Measurements from ENCODE around the gene NIPSNAP2.
A peak's percentile ranks its signal among the peaks of the same experiment; 100 is the strongest.
"Not testable (repeated sequence)": the region's sequence is repeated elsewhere in the genome, so short reads cannot be mapped to it uniquely, and the experiment has no call there.

NIPSNAP2 gene

GRCh38 chr7:55977831-55978230 lies 13.4 kb downstream of the NIPSNAP2 start:
- no peak for DNase-seq

DNA sequence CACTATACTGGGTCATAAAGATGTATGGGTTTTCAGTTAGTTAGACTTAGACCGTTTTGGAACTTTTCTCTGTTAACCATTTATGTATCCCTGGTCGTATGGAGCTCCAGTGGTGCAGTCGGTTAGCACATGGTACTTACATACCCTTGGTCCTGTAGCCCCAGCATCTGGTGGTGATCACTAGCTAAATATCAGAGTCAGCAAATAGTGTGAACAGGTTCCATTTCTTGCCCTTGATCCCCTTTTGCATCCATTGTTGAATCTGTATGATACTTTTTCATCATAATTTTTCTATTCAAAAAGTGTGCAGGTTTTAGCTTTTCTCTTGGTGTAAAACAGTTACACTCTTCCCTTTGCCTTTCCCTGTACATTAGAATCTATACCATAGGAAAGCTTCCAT lies 15.9 kb downstream of the NIPSNAP2 start:
- DNase-seq, result no peak

DNA sequence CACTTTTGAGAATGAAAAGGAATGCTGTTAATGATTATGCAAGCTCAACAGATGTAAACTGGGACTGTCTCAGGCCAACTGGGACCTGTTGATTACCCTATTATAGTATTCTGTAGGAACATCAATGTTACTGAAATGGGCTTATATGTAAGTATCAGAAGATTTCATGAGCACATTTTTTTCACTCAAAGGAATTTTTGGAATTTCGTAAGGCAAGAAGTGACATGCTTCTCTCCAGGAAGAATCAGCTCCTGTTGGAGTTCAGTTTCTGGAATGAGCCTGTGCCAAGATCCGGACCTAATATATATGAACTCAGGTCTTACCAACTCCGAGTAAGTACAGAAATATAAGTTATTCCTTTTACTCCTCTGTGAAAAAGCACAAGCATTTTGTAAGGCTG lies 19.2 kb downstream of the NIPSNAP2 start:
- DNase-seq, result no peak

- no peak for DNase-seq
These were observed 28.0 kb downstream of the NIPSNAP2 start for GRCh38 chr7:55992346-55992745.

GRCh38 chr7:55996856-55997500 lies 32.6 kb downstream of the NIPSNAP2 start:
- DNase-seq, result no peak

- no peak for DNase-seq
These were observed 39.4 kb downstream of the NIPSNAP2 start for GRCh38 chr7:56003749-56004148.

- no peak for DNase-seq
These were observed 42.8 kb downstream of the NIPSNAP2 start for GRCh38 chr7:56007167-56007652.

DNA sequence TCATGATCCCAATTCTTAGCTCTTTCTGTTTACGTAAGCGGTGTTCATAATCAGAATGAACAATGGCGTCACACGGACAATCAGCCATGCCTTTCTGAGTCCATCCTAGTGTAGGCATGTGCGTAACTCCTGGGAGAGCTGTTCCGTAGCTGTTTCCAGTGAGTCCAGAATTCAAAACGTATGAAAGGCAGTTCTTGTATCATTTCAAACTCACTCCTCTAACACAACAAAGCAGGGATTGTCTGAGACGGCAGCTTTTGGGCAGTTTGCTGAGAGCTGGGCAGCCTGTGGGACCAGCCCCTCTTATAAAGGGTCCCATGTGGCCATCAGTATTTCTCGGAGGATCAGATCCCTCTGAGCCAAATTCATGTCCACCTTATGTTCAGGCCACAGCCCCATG lies 43.5 kb downstream of the NIPSNAP2 start:
- no peak for DNase-seq

DNA sequence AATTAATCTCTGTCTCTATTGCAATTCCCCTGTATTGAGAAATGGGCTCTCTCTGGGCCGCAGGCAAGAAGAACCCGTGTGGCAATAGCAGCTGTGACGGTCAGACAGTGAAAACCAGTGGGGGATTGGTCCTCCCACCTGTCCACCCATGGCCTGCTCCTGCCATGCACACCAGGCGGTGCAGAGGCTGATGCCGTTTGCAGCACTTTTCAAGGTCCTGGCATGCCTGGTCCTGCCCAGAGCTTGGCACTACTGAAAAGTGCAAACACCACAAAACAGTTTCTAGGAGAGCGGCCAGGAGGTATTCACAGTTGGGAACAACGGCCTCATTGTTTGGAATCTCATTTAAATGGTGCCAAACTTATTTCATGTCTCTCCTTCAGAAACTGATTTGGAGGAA lies 45.3 kb downstream of the NIPSNAP2 start:
- no peak for DNase-seq

DNA sequence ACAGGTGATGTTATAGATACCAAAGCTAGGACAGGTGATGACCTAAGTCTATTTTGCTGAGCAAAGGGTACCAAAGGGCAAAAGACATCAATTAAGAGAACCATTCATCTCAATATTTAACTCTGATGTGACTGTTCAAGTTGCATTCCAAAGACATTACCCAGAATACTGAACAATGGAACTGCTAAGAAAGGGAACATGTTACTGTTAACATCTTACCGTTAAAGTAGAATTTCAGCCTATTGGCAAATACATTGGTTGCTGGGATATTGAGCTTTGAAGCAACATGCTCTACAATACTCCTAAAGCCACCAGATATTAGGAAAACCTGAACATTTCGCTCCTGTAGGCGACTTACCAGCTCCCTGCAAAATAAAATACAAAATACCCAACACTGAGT lies 52.6 kb downstream of the NIPSNAP2 start:
- not testable (repeated sequence) for DNase-seq

GRCh38 chr7:56019501-56019900 lies 55.1 kb downstream of the NIPSNAP2 start:
- no peak for DNase-seq

DNA sequence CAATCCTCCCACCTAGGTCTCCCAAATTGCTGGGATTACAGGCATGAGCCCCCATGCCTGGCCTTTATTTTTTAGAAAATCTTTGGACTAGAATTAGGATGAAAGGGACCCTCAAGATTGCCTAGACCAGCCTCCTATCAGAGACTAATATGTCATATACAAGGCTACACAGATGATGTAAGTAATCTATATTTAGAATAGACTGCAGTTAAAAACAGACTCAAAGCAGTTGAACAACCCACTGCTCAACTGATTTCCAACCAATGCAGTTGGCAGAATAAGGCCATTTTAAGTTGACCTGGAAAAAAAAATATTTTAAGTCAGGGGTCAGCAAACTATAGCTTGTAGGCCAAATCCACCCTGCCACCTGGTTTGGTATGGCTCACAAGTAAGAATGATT lies 59.1 kb downstream of the NIPSNAP2 start:
- DNase-seq, result no peak

DNA sequence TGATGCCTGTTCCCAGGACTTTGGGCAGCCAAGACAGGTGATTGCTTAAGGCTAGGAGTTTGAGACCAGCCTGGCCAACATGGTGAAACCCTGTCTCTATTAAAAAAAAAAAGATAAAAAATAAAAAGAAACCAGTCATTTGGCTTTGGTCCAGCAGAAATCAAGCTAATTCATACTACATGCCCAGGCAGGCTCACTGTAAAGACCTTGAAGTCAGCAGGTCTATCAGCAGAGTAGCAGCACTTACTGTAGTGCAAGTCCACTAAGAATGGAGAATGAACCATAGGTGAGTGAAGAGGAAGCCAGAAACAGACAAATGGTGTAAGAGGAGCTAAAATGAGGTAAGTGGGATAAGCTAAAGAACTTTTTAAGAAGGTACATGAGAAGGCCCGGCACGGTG lies 62.2 kb downstream of the NIPSNAP2 start:
- no peak for DNase-seq

DNA sequence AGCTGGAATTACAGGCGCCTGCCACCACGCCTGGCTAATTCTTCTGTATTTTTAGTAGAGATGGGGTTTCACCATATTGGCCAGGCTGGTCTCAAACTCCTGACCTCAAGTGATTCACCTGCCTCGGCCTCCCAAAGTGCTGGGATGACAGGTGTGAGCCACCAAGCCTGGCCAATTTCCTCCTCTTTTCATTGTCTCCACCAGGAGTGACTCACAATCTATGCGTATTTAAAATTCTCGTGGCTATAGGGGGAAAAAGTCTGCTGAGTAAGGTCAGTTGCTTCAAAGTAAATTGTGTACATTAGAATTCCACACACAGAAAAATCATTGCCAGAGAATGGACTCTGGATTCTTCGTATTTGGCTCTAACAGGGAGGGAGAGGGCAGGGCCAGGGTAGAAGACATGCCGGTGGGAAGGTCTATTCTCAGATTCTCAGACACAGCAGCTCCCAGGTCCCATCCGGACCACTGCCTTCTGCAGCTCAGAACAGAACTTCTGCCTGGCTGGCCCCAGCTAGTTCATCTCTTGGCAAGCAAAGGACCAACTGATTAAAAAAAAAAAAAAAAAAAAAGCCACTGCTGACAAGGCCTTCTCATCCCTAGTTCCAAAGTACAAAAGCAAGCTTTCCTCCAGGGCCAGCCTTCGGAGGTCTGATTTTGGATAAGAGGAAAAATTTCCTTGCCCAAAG lies 64.7 kb downstream of the NIPSNAP2 start:
- DNase-seq, result no peak

- no peak for DNase-seq
These were observed 66.0 kb downstream of the NIPSNAP2 start for GRCh38 chr7:56030340-56030739.

- not testable (repeated sequence) for DNase-seq
These were observed 67.2 kb downstream of the NIPSNAP2 start for GRCh38 chr7:56031556-56031955.

DNA sequence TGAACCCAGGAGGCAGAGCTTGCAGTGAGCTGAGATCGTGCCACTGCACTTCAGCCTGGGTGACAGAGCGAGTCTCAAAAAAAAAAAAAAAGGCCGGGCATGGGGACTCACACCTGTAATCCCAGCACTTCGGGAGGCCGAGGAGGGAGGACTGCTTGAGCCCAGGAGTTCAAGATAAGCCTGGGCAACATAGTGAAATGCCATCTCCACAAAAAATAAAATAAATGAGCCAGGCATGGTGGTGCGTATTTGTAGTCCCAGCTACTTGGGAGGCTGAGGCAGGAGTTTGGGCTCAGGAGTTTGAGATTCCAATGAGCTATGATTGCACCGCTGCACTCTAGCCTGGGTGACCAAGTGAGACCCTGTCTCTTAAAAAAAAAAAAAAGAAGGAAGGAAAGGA lies 68.2 kb downstream of the NIPSNAP2 start:
- DNase-seq, result not testable (repeated sequence)

- peak; percentile 75 for DNase-seq
These were observed 69.5 kb downstream of the NIPSNAP2 start for GRCh38 chr7:56033671-56034432.

- DNase-seq, result no peak
These were observed 76.3 kb downstream of the NIPSNAP2 start for GRCh38 chr7:56040730-56041129.

GRCh38 chr7:56045758-56046157 lies 81.4 kb downstream of the NIPSNAP2 start:
- not testable (repeated sequence) for DNase-seq

DNA sequence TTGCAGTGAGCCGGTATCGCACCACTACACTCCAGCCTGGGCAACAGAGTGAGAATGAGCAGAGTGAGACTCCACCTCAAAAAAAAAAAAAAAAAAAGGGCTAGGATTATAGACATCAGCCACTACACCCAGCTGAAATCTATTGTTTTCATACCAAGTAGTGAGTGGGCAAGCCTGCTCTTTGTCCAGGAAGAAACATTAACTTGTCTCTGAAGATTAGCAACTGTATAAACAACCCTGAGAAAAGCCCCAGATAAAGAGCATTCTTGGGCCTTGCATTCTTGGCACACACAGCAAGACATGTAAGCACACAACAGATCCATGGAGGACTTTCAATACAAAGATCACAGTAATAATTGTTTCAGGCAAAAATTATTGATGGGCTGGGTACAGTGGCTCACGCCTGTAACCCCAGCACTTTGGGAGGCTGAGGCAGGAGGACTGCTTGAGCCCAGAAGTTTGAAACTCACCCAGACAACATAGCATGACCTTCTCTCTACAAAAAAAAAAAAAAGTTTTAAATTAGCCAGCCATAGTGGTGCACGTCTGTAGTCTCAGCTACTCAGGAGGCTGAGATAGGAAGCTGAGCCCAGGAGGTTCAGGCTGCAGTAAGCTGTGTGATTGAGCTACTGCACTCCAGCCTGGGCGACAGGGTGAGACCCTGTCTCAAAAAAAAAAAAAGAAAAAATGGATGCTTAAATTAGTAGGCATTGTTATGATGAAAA lies 82.5 kb downstream of the NIPSNAP2 start:
- no peak for DNase-seq

DNA sequence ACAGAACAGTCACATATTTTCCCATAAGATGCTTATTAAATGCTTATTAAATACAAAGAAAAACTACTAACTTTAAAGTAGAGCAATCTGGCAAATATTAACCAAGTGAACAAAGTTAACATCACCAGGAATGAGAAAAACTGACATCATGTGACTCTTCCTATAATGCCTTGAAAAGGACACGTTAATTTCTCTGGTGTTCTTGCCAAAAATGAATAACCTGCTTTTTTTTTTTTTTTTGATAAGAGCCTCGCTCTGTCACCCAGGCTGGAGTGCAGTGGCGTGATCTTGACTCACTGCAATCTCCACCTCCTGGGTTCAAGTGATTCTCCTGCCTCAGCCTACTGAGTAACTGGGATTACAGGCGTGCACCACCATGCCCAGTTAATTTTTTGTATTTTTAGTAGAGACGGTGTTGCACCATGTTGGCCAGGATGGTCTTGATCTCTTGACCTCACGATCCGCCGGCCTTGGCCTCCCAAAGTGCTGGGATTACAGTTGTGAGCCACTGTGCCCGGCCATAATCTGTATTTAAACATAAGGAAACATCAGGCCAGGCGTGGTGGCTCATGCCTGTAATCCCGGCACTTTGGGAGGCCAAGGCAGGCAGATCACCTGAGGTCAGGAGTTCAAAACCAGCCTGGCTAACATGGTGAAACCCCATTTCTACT lies 83.2 kb downstream of the NIPSNAP2 start:
- DNase-seq, result not testable (repeated sequence)

- no peak for DNase-seq
These were observed 83.9 kb downstream of the NIPSNAP2 start for GRCh38 chr7:56048245-56048644.

Measured in CD4-positive, alpha-beta T cell treated with Interleukin-21 for 1 hour (primary cell).